ENCODE results near the gene LRMDA. TPM values are rescaled to one million over a fixed set of nuclear protein-coding genes. Genes with fewer than 3 reads are reported as not detected.

Gene LRMDA
- total RNA-seq, 2 experiments from 2014 or later, result not detected

GRCh38 chr10:76086170-76086760 lies 654.8 kb downstream of the LRMDA start:
- Mint-ChIP-seq H3K9me3 (peaks cover 4% of the 10 kb centered on the region), H3K4me3 (no peak overlapping the region), H3K27me3 (no peaks in the 10 kb centered on the region), H3K36me3 (ENCODE audit: low read depth) (no peaks in the 10 kb centered on the region), H3K4me1 (no peaks in the 10 kb centered on the region), H3K27ac (no peak overlapping the region)
- POLR2A ChIA-PET, result no interaction called here
- no peak for DNase-seq
- CTCF ChIA-PET, result no interaction called here

- no peaks in the 10 kb centered on the region for H3K27me3 Mint-ChIP-seq
- no peaks in the 10 kb centered on the region for H3K9me3 Mint-ChIP-seq
- ChIA-PET CTCF (no interaction called here), POLR2A (no interaction called here)
- no peak overlapping the region for H3K4me3 Mint-ChIP-seq
- H3K36me3 Mint-ChIP-seq (ENCODE audit: low read depth), result no peaks in the 10 kb centered on the region
- no peaks in the 10 kb centered on the region for H3K4me1 Mint-ChIP-seq
- H3K27ac Mint-ChIP-seq, result no peak overlapping the region
- DNase-seq, result no peak
Observed at GRCh38 chr10:76086761-76087639, 655.6 kb downstream of the LRMDA start.

- POLR2A ChIA-PET, result no interaction called here
- Mint-ChIP-seq H3K27ac (no peak overlapping the region), H3K27me3 (no peaks in the 10 kb centered on the region), H3K36me3 (ENCODE audit: low read depth) (no peaks in the 10 kb centered on the region), H3K4me1 (no peaks in the 10 kb centered on the region), H3K4me3 (no peak overlapping the region), H3K9me3 (no peaks in the 10 kb centered on the region)
- no peak for DNase-seq
- CTCF ChIA-PET, result no interaction called here
Observed at GRCh38 chr10:76088008-76088407, 656.6 kb downstream of the LRMDA start.

GRCh38 chr10:76088980-76089379 lies 657.6 kb downstream of the LRMDA start:
- H3K9me3 Mint-ChIP-seq, result no peaks in the 10 kb centered on the region
- no peak overlapping the region for H3K27ac Mint-ChIP-seq
- no peaks in the 10 kb centered on the region for H3K27me3 Mint-ChIP-seq
- no peaks in the 10 kb centered on the region for H3K4me1 Mint-ChIP-seq
- DNase-seq, result no peak
- POLR2A ChIA-PET, result no interaction called here
- H3K4me3 Mint-ChIP-seq, result no peak overlapping the region
- no peaks in the 10 kb centered on the region for H3K36me3 Mint-ChIP-seq (ENCODE audit: low read depth)
- CTCF ChIA-PET, result no interaction called here

GRCh38 chr10:76089556-76090180 lies 658.2 kb downstream of the LRMDA start:
- DNase-seq, result no peak
- no peak overlapping the region for H3K27ac Mint-ChIP-seq
- no peaks in the 10 kb centered on the region for H3K9me3 Mint-ChIP-seq
- ChIA-PET CTCF (no interaction called here), POLR2A (no interaction called here)
- H3K36me3 Mint-ChIP-seq (ENCODE audit: low read depth), result no peaks in the 10 kb centered on the region
- no peaks in the 10 kb centered on the region for H3K27me3 Mint-ChIP-seq
- H3K4me3 Mint-ChIP-seq, result no peak overlapping the region
- no peaks in the 10 kb centered on the region for H3K4me1 Mint-ChIP-seq

- no peak for DNase-seq
- Mint-ChIP-seq H3K36me3 (ENCODE audit: low read depth) (no peaks in the 10 kb centered on the region), H3K9me3 (no peaks in the 10 kb centered on the region), H3K27me3 (no peaks in the 10 kb centered on the region), H3K4me3 (no peak overlapping the region), H3K4me1 (no peaks in the 10 kb centered on the region), H3K27ac (no peak overlapping the region)
- ChIA-PET POLR2A (no interaction called here), CTCF (no interaction called here)
Observed at GRCh38 chr10:76091926-76092325, 660.5 kb downstream of the LRMDA start.

GRCh38 chr10:76106611-76107010 lies 675.2 kb downstream of the LRMDA start:
- Mint-ChIP-seq H3K4me1 (no peaks in the 10 kb centered on the region), H3K4me3 (no peak overlapping the region), H3K9me3 (peaks cover 7% of the 10 kb centered on the region), H3K27me3 (no peaks in the 10 kb centered on the region), H3K27ac (no peak overlapping the region), H3K36me3 (ENCODE audit: low read depth) (no peaks in the 10 kb centered on the region)
- DNase-seq, result no peak
- ChIA-PET POLR2A (no interaction called here), CTCF (no interaction called here)

- Mint-ChIP-seq H3K9me3 (peaks cover 5% of the 10 kb centered on the region), H3K4me1 (no peaks in the 10 kb centered on the region), H3K27ac (no peak overlapping the region), H3K36me3 (ENCODE audit: low read depth) (no peaks in the 10 kb centered on the region), H3K27me3 (no peaks in the 10 kb centered on the region), H3K4me3 (no peak overlapping the region)
- DNase-seq, result no peak
- ChIA-PET CTCF (no interaction called here), POLR2A (no interaction called here)
Observed at GRCh38 chr10:76108563-76109359, 677.3 kb downstream of the LRMDA start.

GRCh38 chr10:76111404-76111803 lies 680.0 kb downstream of the LRMDA start:
- CTCF ChIA-PET, result no interaction called here
- no peak for DNase-seq
- H3K27me3 Mint-ChIP-seq, result no peaks in the 10 kb centered on the region

GRCh38 chr10:76111986-76112825 lies 680.8 kb downstream of the LRMDA start:
- POLR2A ChIA-PET, result no interaction called here

More at GRCh38 chr10:76111404-76111803, 680.0 kb downstream of the LRMDA start:
- H3K9me3 Mint-ChIP-seq, result peaks cover 5% of the 10 kb centered on the region
- POLR2A ChIA-PET, result no interaction called here
- H3K36me3 Mint-ChIP-seq (ENCODE audit: low read depth), result no peaks in the 10 kb centered on the region
- H3K4me3 Mint-ChIP-seq, result no peak overlapping the region
- H3K27ac Mint-ChIP-seq, result no peak overlapping the region
- no peaks in the 10 kb centered on the region for H3K4me1 Mint-ChIP-seq

GRCh38 chr10:76112826-76113150 lies 681.4 kb downstream of the LRMDA start:
- Mint-ChIP-seq H3K36me3 (ENCODE audit: low read depth) (no peaks in the 10 kb centered on the region), H3K27ac (no peak overlapping the region), H3K9me3 (peaks cover 5% of the 10 kb centered on the region), H3K4me1 (no peaks in the 10 kb centered on the region), H3K27me3 (no peaks in the 10 kb centered on the region), H3K4me3 (no peak overlapping the region)
- ChIA-PET CTCF (no interaction called here), POLR2A (no interaction called here)
- DNase-seq, result no peak

More at GRCh38 chr10:76111986-76112825, 680.8 kb downstream of the LRMDA start:
- CTCF ChIA-PET, result no interaction called here
- Mint-ChIP-seq H3K27me3 (no peaks in the 10 kb centered on the region), H3K9me3 (peaks cover 5% of the 10 kb centered on the region), H3K36me3 (ENCODE audit: low read depth) (no peaks in the 10 kb centered on the region), H3K4me3 (no peak overlapping the region), H3K4me1 (no peaks in the 10 kb centered on the region), H3K27ac (no peak overlapping the region)
- DNase-seq, result no peak

GRCh38 chr10:76113952-76114351 lies 682.5 kb downstream of the LRMDA start:
- no peaks in the 10 kb centered on the region for H3K4me1 Mint-ChIP-seq
- H3K36me3 Mint-ChIP-seq (ENCODE audit: low read depth), result no peaks in the 10 kb centered on the region
- H3K27me3 Mint-ChIP-seq, result no peaks in the 10 kb centered on the region
- no peak for DNase-seq
- H3K9me3 Mint-ChIP-seq, result peaks cover 5% of the 10 kb centered on the region
- POLR2A ChIA-PET, result no interaction called here
- CTCF ChIA-PET, result no interaction called here
- no peak overlapping the region for H3K4me3 Mint-ChIP-seq
- no peak overlapping the region for H3K27ac Mint-ChIP-seq

Data from activated CD4-positive, alpha-beta T cell treated with anti-CD3 and anti-CD28 coated beads, Interleukin-2, amount 10 ng/mL, durations not matched to agents 7 days and 5 days (primary cell).